H1 (cell line): ENCODE measurements around the gene OGFRL1. TPM values are rescaled to one million over a fixed set of nuclear protein-coding genes. Genes with fewer than 3 reads are reported as not detected.

Source experiments
- CTCF ChIA-PET: fragments of 300-600 bp; sonication (Branson Sonifier 250); formaldehyde crosslinking; loops from one replicate; lab custom pipeline; 2021; ENCODE audit not compliant: partially characterized antibody; lab: Charles Lee
- POLR2A ChIA-PET: fragments of 300-600 bp; sonication (Branson Sonifier 250); formaldehyde crosslinking; loops from one replicate; lab custom pipeline; 2021; ENCODE audit warnings: inconsistent platforms; ENCODE audit not compliant: partially characterized antibody; lab: Charles Lee
- DNase-seq, 2 experiments: peaks; one replicate each; pipeline versions ENCODE4 v3.0.0 to v3.0.0-alpha.2; 2010 to 2022; ENCODE audit warnings: low spot score in 2 of 2, low read depth in 1 of 2, mixed read lengths in 1 of 2
- FAIRE-seq: peaks from 2 replicates; lab custom pipeline; 2011; peaks lifted over from hg19 to GRCh38; lab: Jason Lieb, UNC
- H2AFZ ChIP-seq: 2 replicates; pipeline ENCODE4 v1.8.1; 2012; ENCODE audit warnings: low read length, inconsistent platforms
- H2AK5ac ChIP-seq: 2 replicates; pipeline ENCODE4 v1.6.1; 2013; ENCODE audit warnings: low read depth, low read length
- H2BK120ac ChIP-seq: replicated peaks from 2 replicates; pipeline ENCODE3; 2013; ENCODE audit warnings: low read depth, low read length, inconsistent platforms
- H2BK12ac ChIP-seq: 2 replicates; pipeline ENCODE4 v1.6.1; 2013; ENCODE audit warnings: low read depth, low read length
- H2BK15ac ChIP-seq: 2 replicates; pipeline ENCODE4 v1.6.1; 2013; ENCODE audit warnings: low read length
- H2BK20ac ChIP-seq: 2 replicates; pipeline ENCODE4 v1.6.1; 2013; ENCODE audit warnings: low read length
- H2BK5ac ChIP-seq: 2 replicates; pipeline ENCODE4 v1.6.1; 2013; ENCODE audit warnings: low read depth, low read length
- H3K14ac ChIP-seq: 2 replicates; pipeline ENCODE4 v1.6.1; 2013; ENCODE audit warnings: inconsistent platforms; ENCODE audit not compliant: insufficient read length
- H3K18ac ChIP-seq: 2 replicates; pipeline ENCODE4 v1.6.1; 2013; ENCODE audit warnings: low read length; ENCODE audit errors: extremely low read depth
- H3K23ac ChIP-seq: 2 replicates; pipeline ENCODE4 v1.6.1; 2013; ENCODE audit warnings: inconsistent platforms; ENCODE audit not compliant: insufficient read length
- H3K23me2 ChIP-seq: 2 replicates; pipeline ENCODE4 v1.6.1; 2013; ENCODE audit warnings: low read depth, low read length
- H3K27ac ChIP-seq: 2 replicates; pipeline ENCODE4 v1.6.1; 2011; ENCODE audit warnings: low read depth, low read length, inconsistent platforms
- H3K27me3 ChIP-seq, 4 experiments: replicated peaks in 1 of 4; 1 replicate in 1 of 4; 2 replicates in 3 of 4; pipeline versions ENCODE4 v1.6.1 to v1.8.1; 2011 to 2013; ENCODE audit warnings: low read length in 3 of 4, mild to moderate bottlenecking in 3 of 4, inconsistent platforms in 2 of 4, mixed read lengths in 2 of 4, moderate library complexity in 1 of 4; ENCODE audit not compliant: control insufficient read depth in 3 of 4, insufficient read depth in 3 of 4; ENCODE audit errors: extremely low read depth in 1 of 4
- H3K36me3 ChIP-seq, 4 experiments: 2 replicates each; pipeline versions ENCODE4 v1.6.1 to v1.8.1; 2011 to 2013; ENCODE audit warnings: mild to moderate bottlenecking in 4 of 4, low read length in 3 of 4, moderate library complexity in 2 of 4, control low read depth in 1 of 4, inconsistent platforms in 1 of 4; ENCODE audit not compliant: insufficient read depth in 4 of 4, control insufficient read depth in 2 of 4
- H3K4ac ChIP-seq: replicated peaks from 2 replicates; pipeline ENCODE3; 2013; ENCODE audit warnings: low read length, low read depth, mixed read lengths, inconsistent platforms; ENCODE audit not compliant: insufficient read length
- H3K4me1 ChIP-seq, 4 experiments: replicated peaks in 1 of 4; 1 replicate in 1 of 4; 2 replicates in 3 of 4; pipeline versions ENCODE4 v1.6.1 to v1.8.1; 2011 to 2013; ENCODE audit warnings: low read length in 3 of 4, inconsistent platforms in 2 of 4, mixed read lengths in 1 of 4; ENCODE audit not compliant: insufficient read depth in 4 of 4, control insufficient read depth in 3 of 4
- H3K4me2 ChIP-seq, 2 experiments: 2 replicates each; pipeline versions ENCODE4 v1.6.1 to v1.8.1; 2011 to 2013; ENCODE audit warnings: low read depth in 2 of 2, low read length in 2 of 2, control low read depth in 1 of 2, inconsistent platforms in 1 of 2, mild to moderate bottlenecking in 1 of 2; ENCODE audit not compliant: insufficient read depth in 1 of 2
- H3K4me3 ChIP-seq, 4 experiments: fragments of 200-600, 300-600 bp in 1 of 4; sonication (generic), shearing (Covaris generic), sonication (Bioruptor Twin) in 1 of 4; 2 replicates each; pipeline versions ENCODE4 v1.5.1 to v1.8.1; 2011 to 2016; ENCODE audit warnings: low read length in 4 of 4, low read depth in 3 of 4, control low read depth in 2 of 4, inconsistent platforms in 2 of 4, mild to moderate bottlenecking in 2 of 4, mixed read lengths in 1 of 4, moderate library complexity in 1 of 4; ENCODE audit not compliant: insufficient read depth in 2 of 4; ENCODE audit errors: extremely low read depth in 1 of 4
- H3K56ac ChIP-seq: replicated peaks from 2 replicates; pipeline ENCODE3; 2013; ENCODE audit warnings: low read depth, mild to moderate bottlenecking, mixed read lengths, low read length, inconsistent platforms; ENCODE audit not compliant: insufficient read length
- H3K79me1 ChIP-seq: 2 replicates; pipeline ENCODE4 v1.6.1; 2013; ENCODE audit warnings: low read depth, low read length, control low read depth
- H3K79me2 ChIP-seq, 2 experiments: 2 replicates each; pipeline versions ENCODE4 v1.6.1 to v1.8.1; 2012 to 2013; ENCODE audit warnings: low read length in 2 of 2, mild to moderate bottlenecking in 2 of 2, inconsistent platforms in 1 of 2; ENCODE audit not compliant: insufficient read depth in 2 of 2, control insufficient read depth in 1 of 2
- H3K9ac ChIP-seq, 4 experiments: replicated peaks in 1 of 4; 1 replicate in 1 of 4; 2 replicates in 3 of 4; pipeline versions ENCODE4 v1.6.1 to v1.8.1; 2011 to 2013; ENCODE audit warnings: low read depth in 3 of 4, low read length in 3 of 4, control low read depth in 2 of 4, mild to moderate bottlenecking in 2 of 4, moderate library complexity in 2 of 4, inconsistent platforms in 1 of 4; ENCODE audit errors: extremely low read depth in 1 of 4
- H3K9me3 ChIP-seq, 2 experiments: 2 replicates each; pipeline versions ENCODE4 v1.6.1 to v1.8.1; 2012 to 2013; ENCODE audit warnings: mild to moderate bottlenecking in 2 of 2, moderate library complexity in 2 of 2, control low read depth in 1 of 2, inconsistent platforms in 1 of 2, low read depth in 1 of 2, low read length in 1 of 2, mixed read lengths in 1 of 2; ENCODE audit not compliant: insufficient read depth in 2 of 2
- H4K20me1 ChIP-seq, 2 experiments: replicated peaks in 1 of 2; 2 replicates each; pipeline versions ENCODE3 to v1.8.1; 2011 to 2013; ENCODE audit warnings: inconsistent platforms in 2 of 2, low read length in 2 of 2, mild to moderate bottlenecking in 1 of 2; ENCODE audit not compliant: insufficient read depth in 2 of 2, control insufficient read depth in 1 of 2
- H4K5ac ChIP-seq: 2 replicates; pipeline ENCODE4 v1.6.1; 2013; ENCODE audit warnings: low read length, low read depth, mixed read lengths, inconsistent platforms; ENCODE audit not compliant: insufficient read length
- H4K8ac ChIP-seq: 2 replicates; pipeline ENCODE4 v1.8.0; 2013; ENCODE audit warnings: mild to moderate bottlenecking, moderate library complexity, low read length, inconsistent platforms; ENCODE audit not compliant: insufficient read depth; ENCODE audit errors: extremely low read depth
- H4K91ac ChIP-seq: replicated peaks from 2 replicates; pipeline ENCODE3; 2013; ENCODE audit warnings: low read length, mixed read lengths, inconsistent platforms; ENCODE audit not compliant: insufficient read length
- BRCA1 ChIP-seq: IDR thresholded peaks from 2 replicates; pipeline ENCODE4 v1.6.1; 2012; ENCODE audit warnings: low read depth, low read length, improper control_type of control experiment
- CREB1 ChIP-seq: IDR thresholded peaks from 2 replicates; pipeline ENCODE4 v1.6.1; 2012; ENCODE audit warnings: inconsistent platforms
- POLR2A ChIP-seq, 2 experiments: IDR thresholded peaks; 1 replicate in 1 of 2; 2 replicates in 1 of 2; pipeline ENCODE4 v1.6.1; 2011; ENCODE audit warnings: low read depth in 2 of 2, low read length in 2 of 2, mild to moderate bottlenecking in 2 of 2; ENCODE audit errors: control extremely low read depth in 1 of 2
- RFX5 ChIP-seq: IDR thresholded peaks from 2 replicates; pipeline ENCODE4 v1.6.1; 2011; ENCODE audit warnings: low read depth, low read length, improper control_type of control experiment, borderline replicate concordance
- ZNF274 ChIP-seq: IDR thresholded peaks from 2 replicates; pipeline ENCODE4 v1.7.0; 2012; ENCODE audit warnings: low read length, borderline replicate concordance; ENCODE audit errors: extremely low read depth
- WGBS, 2 experiments: shearing (Covaris generic) in 1 of 2; methylation state at CpG; one replicate each; pipeline versions ENCODE4 v1.1.6 to v1.1.7; 2013 to 2015; ENCODE audit warnings: low lambda C conversion rate in 2 of 2, mixed read lengths in 2 of 2, inconsistent platforms in 1 of 2, low coverage in 1 of 2, missing lambda C conversion rate in 1 of 2; ENCODE audit not compliant: insufficient replicate concordance in 2 of 2, insufficient coverage in 1 of 2, insufficient read length in 1 of 2; ENCODE audit errors: extremely low coverage in 1 of 2, missing lambda C conversion rate in 1 of 2; 5-methylcytosine and 5-hydroxymethylcytosine counted together
- polyA plus RNA-seq, 7 experiments: library from polyadenylated mRNA; depleted of rRNA in 3 of 7; stranded (reverse) in 5 of 7; unstranded in 2 of 7; fragments of >200 nt in 5 of 7; fragments of 200-250 nt in 2 of 7; gene quantifications; 1 replicate in 5 of 7; 2 replicates in 1 of 7; 4 replicates in 1 of 7; pipeline versions ENCODE4 v1.2.1 to v1.2.3, GENCODE V29; 2011 to 2013; ENCODE audit warnings: missing spikeins in 2 of 7, mixed read lengths in 2 of 7
- total RNA-seq: library from RNA; stranded (reverse); fragmentation: NEBNext Ultra II Directional; extraction: Animal tissue kit (Norgen Biotek cat#: 25700); gene quantifications from 2 replicates; pipeline ENCODE4 v1.2.1, GENCODE V29; 2021

The OGFRL1 gene
- total and polyA plus RNA-seq, 2 of the 8 experiments (the other 6 are each of a cell fraction or from before 2014, with no cell fraction given): 1.1 to 9.0 TPM

- no peak for FAIRE-seq
- TF ChIP-seq RFX5 (no peak), ZNF274 (no peak), POLR2A (IDR thresholded peaks at IDR 0.05; ENCODE audit: control extremely low read depth in 1 of 2, low read depth in 2 of 2, low read length in 2 of 2) (no peak), BRCA1 (no peak), CREB1 (no peak)
These were observed 19.7 kb upstream of the OGFRL1 start for GRCh38 chr6:71268735-71269437.

More at GRCh38 chr6:71268735-71269437, 19.7 kb upstream of the OGFRL1 start:
- Histone ChIP-seq H3K4me3 (no peak overlapping the region), H4K8ac (no peak overlapping the region), H2BK15ac (no peak overlapping the region), H3K9ac (no peak overlapping the region), H2BK5ac (no peak overlapping the region), H3K79me2 (no peaks in the 10 kb centered on the region), H3K56ac (no peak overlapping the region), H3K36me3 (no peaks in the 10 kb centered on the region), H3K18ac (no peak overlapping the region), H2BK12ac (no peak overlapping the region), H4K5ac (no peak overlapping the region), H3K27me3 (no peaks in the 10 kb centered on the region), H3K14ac (no peak overlapping the region), H3K4me1 (no peaks in the 10 kb centered on the region), H3K27ac (no peak overlapping the region), H3K79me1 (no peaks in the 10 kb centered on the region), H4K91ac (no peak overlapping the region), H2AFZ (no peak overlapping the region), H3K23me2 (no peaks in the 10 kb centered on the region), H3K9me3 (peaks cover 30 to 54% of the 10 kb centered on the region in 2 experiments), H3K23ac (no peak overlapping the region), H2BK120ac (no peak overlapping the region), H2BK20ac (no peak overlapping the region), H2AK5ac (no peak overlapping the region), H3K4ac (no peak overlapping the region), H3K4me2 (no peak overlapping the region), H4K20me1 (no peaks in the 10 kb centered on the region)
- no peak for DNase-seq
- CTCF ChIA-PET: interaction anchor here (1.6 kb wide), 1 partner anchor 19 kb away, joined by 3 read pairs; the partner anchor contains the start of gene OGFRL1
- POLR2A ChIA-PET: interaction anchor here (1.0 kb wide), 1 partner anchor 20 kb away, joined by 3 read pairs; the partner anchor contains the start of gene OGFRL1
- 81% methylated on average over 2 of the region's 3 CpGs; no CpG with 5 or more reads in 1 of the 2 experiments for WGBS, 2 experiments
